GM19025 (cell line): ENCODE measurements around the gene SYNE3.
"Not testable (repeated sequence)": the region's sequence is repeated elsewhere in the genome, so short reads cannot be mapped to it uniquely, and the experiment has no call there.

Experiments
- ATAC-seq: cut with Tn5 transposase; IDR thresholded peaks from one replicate; pipeline ENCODE4 v1.9.1; 2021; ENCODE audit warnings: mild to moderate bottlenecking, low read depth, moderate library complexity; ENCODE audit not compliant: unreplicated experiment

SYNE3 gene

DNA sequence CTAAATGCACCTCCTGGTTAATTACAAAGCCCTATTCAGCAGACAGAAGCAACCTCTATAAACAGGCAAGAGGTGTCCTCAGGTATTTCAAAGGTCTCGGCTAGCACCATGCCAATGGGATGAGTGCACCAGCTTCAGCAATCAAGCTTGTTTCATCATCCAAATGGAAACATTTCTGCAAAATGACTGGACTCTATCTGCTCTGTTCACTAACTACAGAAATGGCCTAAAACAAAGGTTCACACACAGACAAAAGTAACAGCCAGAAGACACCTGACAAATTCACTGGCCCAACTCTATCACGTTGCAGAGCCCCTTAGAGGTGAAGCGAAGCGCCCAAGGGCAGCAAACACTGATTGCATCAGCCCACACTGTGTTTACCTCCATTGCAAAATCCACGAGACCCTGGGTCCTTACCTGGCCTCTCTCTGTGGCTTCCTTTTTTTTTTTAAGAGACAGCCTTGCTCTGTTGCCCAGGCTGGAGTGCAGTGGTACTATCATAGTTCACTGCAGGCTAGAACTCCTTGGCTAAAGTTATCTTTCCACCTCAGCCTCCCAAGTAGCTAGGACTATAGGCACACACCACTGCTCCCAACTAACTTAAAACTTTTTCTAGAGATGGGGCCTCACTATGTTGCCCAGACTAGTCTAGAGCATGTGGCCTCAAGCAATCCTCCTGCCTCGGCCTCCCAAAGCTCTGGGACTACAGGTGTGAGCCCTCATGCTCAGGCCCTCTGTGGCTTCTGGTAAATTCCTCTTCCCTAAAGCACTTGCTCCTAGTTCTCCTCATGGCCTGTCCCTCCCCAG is 8.5 kb upstream of the SYNE3 start:
- no peak for ATAC-seq

DNA sequence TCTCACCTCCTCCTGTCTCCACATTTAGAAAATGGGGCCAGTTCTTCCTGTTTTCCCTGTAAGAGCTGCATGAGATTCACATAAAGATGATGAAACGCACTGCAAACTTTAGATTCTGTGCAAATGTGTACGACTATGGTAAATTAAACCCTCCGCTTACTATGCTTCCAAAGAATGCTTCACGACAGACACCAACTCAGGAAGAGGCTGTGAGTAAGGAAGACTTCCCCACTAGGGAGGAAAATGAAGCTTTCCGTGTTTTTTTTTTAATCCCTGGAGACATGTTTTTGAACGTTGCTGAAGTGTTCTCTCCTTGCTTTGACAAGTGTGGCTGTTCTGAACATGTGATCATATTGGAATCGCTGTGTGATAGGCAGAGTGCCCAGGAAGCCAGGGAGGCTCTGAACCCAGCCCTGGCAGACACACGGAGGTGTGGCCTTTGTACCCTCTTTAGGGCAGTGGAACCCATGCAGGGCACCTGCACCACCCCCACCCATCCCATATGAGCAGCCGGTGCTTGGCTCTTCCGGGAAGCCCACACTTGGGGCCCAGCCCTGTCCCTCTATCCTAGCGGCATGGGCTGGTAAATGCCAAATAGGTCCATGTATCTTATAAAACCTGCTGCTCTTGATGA is 7.5 kb upstream of the SYNE3 start:
- no peak for ATAC-seq

DNA sequence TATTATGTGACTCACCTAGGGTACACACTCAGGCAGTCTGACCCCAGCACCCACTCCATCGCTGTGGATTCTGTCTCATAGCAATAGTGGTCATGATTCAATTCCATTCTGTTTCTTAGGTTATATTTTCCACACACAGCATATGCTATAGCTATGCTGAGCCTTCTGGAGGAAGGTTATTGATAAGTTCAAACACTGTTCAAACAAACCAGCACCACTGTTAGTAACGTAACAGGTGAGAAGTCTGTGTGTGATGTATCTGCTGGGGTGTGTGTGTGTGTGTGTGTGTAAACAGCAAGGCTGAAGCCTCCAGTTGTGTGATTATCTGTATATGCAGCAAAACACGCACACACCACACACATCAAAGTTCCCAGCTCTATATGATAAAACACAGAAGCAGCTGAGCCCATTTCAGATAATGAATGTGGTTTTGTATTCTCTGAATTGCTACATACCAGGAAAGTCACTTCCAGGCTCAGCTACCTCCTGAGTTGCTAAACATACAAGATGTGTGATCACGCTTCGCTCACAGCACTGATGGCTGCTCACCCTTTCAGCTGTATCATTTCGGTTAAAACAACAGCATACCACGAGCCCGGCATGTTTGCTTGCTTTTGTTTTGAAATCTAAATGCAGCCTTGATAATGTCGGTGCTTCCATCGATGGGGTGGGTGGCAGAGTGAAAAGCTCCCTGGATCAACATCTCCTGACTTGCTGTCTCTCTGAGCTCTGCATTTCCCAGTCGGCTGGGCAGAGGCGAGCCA is 6.8 kb upstream of the SYNE3 start:
- no peak for ATAC-seq

DNA sequence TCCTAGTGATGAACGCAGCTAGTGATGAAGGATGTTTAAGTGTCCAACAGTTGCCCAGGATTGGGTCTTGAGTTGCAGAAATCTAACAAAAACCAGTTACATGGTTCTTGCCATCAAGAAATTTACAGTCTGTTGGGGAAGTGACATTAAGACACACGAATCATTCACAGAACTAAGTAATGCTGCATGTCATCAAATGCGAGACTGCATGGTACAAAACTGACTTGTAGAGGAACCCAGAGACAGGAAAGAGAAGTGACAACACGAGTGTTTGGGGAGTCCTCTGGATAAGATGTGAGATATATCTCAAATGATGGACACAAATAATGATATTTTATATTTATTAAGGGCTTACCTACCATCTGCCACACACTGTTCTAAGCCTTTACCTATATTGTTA is 6.1 kb upstream of the SYNE3 start:
- ATAC-seq = no peak

DNA sequence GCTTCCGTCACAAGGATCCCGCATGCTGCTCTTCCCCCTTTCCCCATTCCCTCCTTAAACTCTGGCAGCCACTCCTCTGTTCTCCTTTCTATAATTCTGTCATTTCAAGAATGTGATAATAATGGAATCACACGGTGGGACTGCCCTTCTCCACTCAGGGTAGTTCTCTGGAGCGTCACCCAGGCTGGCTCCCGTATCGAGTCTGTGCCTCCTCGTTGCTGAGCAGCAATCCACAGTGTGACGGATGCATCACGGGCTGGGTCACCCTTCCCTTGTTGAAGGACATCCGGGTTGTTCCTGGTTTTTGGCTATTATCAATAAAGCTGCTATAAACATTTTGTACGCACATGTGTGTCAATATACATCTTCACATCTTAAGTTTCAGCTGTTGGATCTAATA is 5.7 kb upstream of the SYNE3 start:
- ATAC-seq = no peak

DNA sequence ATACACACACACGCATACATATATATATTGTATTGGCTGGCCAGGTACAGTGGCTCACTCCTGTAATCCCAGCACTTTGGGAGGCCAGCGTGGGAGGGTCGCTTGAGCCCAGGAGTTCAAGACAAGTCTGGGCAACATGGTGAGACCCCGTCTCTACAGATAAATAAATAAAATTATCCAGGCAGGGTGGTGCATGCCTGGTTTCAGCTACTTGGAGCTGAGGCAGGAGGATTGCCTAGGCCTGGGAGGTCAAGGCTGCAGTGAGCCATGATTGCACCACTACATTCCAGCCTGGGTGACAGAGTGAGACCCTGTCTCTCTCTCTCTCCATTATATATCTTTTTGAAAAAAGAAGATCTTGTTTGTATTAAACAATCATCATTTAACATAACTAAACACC is 4.6 kb upstream of the SYNE3 start:
- ATAC-seq = no peak

DNA sequence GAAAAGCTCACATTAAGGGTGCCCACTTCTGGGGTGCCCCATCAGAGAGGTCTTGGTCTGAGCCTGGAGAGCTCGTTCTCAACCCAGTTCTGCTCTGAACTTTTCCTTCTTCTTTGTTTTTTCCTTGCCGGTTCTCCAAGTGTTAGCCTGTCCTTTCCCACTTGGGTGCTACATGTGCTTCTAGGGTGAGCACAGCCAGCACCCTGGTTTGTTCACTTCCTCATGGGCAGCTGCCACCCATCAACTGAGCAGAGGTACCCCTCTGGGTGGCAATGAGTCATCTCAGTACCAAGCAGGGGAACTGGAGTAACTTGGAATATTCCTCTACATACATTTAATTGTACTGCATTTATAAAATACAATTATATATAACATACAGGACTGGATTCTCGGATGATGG is 3.9 kb upstream of the SYNE3 start:
- ATAC-seq = no peak

DNA sequence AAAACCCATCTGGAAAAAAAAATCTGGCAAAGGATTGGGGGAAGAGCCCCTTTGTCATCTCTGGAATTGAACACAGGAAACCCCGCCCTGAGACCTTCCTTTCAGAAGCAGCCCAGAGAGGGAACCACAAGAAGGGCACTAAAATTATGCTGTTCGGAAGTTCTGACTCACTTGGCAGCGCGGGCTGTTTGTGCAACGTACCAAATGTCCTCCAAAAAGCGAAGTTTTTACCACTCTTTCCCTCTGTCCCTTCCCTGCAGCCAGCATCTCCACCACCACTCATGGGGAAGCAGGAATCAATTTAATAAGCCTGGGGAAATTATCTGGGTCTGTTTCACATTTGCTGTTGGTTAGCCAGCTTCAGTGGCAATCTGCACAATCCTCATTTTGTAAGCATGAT is 3.2 kb upstream of the SYNE3 start:
- no peak for ATAC-seq

DNA sequence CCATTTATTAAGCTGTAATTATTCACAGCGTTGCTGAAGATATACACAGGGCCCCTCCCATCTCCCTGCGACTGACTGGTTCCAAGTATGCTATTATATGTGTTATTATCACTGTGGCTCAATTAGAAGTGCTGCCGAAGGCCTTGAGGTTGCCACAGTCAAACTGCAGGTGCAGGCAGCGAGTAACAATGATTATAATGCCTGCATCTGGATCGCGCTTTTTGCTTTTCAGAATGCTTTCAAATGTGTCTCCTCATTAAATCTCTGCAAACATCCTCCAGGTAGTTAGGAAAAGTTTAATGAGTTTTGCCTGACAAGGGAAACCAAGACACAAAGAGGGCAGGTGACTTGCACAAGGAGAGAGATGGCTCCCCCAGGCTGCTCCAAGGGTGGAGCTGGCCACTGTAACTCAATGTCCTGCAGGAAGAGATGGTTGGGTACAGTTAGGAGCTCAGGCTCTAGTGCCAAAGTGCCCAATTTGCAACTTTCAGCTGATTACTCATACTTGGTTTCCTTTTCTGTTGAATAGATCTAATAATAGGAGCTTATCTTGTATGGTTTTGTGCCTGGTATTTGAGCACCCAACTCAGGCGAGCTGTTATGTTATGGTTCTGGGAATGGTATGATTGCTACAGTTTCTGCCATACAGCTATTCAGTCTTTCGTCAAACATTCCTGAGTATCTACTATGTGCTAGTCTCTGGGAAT is 1.7 kb upstream of the SYNE3 start:
- no peak for ATAC-seq

DNA sequence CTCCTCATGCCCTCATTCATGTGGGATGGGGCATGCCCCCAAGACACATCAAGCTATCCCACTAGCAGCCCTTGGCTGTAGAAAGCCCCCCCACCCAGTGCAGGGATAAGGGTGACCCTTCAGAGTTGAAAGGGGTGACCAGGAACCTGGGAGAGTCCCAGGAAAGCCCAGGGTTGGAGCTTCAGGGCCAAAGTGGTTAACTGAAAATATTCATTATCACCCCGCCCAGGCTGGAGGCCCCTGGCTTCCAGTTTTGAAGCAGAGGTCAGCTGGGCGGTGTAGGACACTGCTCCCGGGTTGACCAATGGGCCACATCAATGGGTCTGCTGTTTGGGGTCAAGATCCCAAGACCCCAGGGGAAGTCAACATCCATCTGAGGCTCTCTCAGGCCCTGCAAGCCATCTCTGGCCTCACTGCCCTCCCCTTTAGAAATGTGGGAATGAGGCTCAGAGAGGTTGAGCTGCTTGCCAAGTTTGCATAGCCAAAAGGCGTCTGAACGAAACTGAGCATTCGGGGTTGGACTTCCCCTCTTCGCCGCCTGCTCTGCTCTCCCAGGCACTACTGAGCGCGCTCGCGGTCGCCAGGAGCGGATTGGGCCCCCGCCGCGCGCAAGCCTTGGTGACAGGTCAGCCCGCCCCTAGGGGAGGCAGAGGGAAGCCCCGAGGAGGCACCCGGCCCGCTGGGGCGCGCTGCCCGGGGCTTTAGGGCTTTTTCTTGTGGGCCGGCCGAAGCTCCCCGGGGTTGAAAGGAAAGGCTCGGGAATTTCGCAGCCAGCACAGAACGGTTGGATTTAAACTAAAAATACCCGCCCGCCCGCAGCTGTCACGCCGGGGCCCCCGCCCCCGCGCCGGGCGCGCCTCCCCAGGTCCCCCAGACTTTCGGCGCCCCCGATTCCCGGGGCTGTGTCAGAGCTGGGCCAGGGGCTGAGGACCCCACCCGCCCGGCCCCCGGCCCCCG is 576 bp downstream of the SYNE3 start:
- peak; percentile 80 for ATAC-seq

DNA sequence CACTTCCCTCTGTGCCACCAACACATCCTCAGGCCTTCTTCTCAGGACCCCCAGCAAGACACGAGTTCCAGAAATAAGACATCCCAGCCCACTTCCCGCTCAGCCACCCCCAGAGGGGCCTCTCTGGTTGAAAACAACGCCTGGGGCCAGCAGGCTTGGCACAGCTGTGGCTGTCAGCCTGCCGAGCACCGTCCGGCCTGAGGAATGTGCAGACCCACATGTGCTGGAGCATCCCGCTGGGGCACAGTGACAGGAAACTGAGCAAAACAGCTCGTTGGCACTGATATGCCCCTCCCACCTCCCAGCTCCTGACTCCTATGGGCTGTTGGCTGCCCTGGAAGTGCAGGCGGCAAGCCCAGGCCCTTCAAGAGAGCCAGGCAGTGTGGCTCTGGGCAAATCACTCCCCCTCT is 1.4 kb downstream of the SYNE3 start:
- ATAC-seq = no peak

DNA sequence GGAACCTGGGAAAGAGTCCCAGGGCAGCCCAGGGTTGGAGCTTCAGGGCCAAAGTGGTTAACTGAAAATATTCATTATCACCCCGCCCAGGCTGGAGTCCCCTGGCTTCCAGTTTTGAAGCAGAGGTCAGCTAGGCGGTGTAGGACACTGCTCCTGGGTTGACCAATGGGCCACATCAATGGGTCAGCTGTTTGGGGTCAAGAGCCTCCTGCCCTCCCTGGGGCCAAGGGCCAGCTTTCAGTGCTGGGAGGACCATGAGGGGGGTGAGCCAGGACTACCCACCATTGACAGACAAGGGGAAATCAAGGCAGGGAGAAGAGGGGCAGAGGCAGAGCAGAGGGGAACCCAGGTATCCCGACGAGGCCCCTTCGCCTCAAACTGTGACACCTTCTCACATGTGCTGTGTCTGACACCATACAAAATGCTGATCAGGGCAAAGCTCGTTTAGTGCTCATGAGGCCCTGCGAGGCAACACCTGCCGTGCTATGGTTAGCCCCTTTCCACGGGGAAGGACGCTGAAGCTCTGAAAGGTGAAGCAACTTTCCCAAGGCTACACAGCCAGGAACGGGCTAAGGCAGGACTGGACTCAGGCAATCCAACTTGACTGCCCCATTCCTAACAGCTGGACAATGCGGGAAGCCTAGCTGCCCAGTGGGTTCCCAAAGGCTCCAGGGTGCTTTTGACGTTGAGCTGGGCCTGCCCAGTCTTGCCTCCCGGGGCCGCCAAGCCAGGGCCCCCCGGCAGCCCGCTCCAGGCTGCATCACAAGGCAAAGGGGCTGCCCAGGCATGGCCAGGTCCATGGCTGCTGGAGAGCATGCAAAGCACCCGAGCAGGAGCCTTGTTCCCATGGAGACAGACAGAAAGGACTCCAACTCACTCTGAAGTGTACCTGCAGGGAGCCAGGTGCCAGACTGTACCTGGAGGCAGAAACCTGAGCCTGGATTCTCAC is 2.0 kb downstream of the SYNE3 start:
- ATAC-seq = no peak

DNA sequence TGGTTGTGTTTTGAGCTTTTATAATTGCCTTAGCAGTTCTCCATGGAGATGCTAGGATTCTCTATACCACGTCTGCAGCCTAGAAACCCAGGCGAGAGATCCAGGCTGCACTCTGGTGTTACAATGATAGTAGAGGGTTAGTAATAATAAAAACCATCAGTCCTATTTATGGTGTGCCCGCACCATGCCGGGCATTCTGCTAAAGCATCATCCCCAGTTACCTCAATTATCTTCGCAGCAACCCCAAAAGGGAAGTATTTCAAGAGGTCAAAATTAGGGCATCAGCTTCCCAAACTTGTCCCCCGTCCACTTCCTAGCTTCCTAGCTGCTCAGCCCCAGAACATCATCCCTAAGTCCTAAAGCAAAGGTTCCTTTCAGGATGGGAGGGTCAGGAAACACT is 3.2 kb downstream of the SYNE3 start:
- no peak for ATAC-seq

DNA sequence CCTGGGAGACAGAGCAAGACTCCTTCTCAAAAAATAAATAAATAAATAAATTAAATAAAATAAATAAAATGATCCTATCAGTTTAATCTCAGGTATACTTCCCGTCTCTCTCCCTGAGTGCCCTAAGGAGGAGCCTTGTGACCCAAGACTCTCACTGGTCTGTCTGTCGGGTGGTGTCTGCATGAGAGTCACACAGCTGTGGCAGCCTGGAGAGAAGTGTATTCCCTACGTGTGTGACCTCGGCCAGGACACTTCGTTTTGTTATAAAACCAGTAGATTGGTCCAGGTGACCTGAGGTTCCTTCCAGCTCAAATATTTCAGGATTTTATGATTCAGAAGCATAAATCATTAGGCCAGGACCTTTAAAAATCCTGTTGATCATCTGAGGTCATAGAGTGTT is 4.8 kb downstream of the SYNE3 start:
- ATAC-seq = no peak

DNA sequence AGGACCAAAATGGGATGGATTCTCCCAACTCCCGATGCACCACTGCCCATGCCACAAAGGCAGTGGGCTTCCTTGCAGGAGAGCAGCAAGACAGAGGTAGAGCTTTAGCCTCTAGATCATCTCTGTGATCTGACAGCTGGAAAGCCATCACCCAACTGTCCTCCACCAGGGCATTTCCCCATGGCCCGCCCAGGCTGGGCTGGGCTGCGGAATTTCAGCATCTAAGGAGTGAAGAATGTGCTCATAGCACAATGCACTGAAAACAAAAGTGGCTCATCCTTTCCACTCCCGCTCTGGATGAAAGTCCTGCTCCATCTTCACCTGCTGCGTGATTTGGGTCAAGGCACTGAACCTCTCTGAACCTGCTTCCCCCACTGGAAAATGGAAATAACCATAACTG is 5.6 kb downstream of the SYNE3 start:
- ATAC-seq = no peak

DNA sequence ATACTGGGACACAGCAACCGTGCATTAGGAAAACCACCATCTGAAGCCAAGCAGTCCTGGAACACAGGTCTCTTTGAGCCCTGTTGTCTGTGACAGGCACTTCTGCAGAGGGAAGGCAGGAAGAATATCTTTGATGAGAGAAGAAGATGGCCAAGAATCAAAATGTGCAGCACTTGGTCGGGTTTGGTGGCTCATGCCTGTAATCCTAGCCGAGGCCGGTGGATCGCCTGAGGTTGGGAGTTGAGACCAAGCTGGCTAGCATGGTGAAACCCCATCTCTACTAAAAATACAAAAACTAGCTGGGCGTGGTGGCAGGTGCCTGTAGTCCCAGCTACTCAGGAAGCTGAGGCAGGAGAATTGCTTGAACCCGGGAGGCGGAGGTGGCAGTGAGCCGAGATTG is 6.1 kb downstream of the SYNE3 start:
- ATAC-seq = not testable (repeated sequence)

DNA sequence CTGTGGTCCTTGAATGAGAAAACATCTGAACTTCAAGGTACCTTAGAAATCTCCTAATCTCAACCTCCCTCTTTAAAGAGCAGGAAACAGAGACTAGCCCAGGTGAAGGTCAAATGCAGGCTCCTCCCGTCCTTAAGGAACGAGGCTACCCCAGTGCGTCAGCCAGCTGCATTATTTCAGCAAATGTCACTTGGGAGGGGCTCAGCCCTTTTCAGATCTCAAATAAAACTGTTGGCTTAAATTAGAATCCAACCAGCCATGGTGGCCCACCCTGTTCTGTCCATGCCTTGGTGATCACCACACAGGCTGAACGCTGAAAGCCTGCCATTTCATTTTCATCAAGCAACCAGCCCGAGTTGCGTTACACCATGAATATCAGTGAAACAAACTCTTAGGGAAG is 7.0 kb downstream of the SYNE3 start:
- ATAC-seq = no peak

DNA sequence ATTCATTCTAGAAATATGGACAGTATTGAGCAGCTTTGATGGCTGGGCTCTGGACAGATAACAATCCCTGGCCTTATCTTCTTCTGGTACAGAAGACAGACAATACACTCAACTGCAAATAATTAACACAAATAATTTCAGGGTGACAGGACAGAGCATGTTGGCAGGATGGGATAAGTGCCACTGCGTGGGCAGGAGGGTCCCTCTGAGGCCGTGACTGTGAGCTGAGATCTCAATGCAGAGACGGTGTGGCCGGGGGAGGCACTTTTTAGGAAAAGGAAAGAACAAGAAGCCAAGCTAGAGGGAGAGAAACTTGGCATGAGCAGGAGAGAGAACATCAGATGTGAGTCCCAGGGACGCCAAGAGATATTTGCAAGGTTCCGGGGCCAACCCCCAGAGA is 8.1 kb downstream of the SYNE3 start:
- no peak for ATAC-seq

DNA sequence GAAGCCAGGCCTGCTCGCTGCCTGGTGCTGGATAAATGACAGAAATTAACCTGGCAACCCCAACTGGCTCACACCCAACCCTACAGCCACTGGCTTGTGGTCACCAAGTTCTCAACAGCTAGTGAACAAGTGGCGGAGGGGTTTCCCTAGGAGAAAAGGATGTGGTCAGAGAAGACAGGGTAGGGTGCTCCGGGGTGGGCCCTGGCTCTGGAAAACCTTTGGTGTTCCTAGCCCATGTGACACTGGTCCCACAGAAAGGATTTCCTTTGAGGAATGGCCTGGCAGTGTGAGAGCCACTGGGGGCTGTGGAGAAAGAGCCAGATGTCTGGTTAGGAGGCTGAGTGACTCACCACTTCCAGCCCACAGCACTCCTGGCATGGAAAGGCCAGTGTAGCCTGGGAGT is 8.7 kb downstream of the SYNE3 start:
- ATAC-seq = peak; percentile 27
